ENCODE data around the gene ZNF10. TPM values are rescaled to one million over a fixed set of nuclear protein-coding genes. Genes with fewer than 3 reads are reported as not detected.

Gene ZNF10
- total RNA-seq, 1 experiment from 2014 or later, result 19.1 TPM

DNA sequence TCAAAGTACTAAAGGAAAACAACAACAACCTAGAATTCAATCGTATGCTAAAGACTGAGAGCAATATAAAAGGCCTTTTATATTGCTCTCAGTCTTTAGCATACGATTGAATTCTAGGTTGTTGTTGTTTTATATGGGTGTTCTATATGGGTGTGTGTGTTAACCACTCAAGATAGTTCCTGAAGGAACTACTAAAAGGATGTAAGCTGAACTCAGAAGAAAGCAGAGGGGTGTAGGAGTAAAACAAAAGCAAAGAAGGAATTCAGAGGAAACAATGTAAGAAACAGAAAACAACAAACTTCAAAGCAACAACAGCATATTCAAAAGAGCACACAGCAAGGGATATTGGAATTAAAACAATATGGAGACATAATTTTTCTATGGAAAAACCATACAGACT is 5.8 kb upstream of the ZNF10 start:
- Mint-ChIP-seq H3K27ac (ENCODE audit: unreplicated experiment) (no peak overlapping the region), H3K27me3 (ENCODE audit: unreplicated experiment) (no peaks in the 10 kb centered on the region), H3K36me3 (ENCODE audit: insufficient read depth, unreplicated experiment) (peaks cover 26% of the 10 kb centered on the region), H3K4me3 (ENCODE audit: low read depth, unreplicated experiment) (no peak overlapping the region), H3K4me1 (ENCODE audit: low read depth, unreplicated experiment) (no peaks in the 10 kb centered on the region), H3K9me3 (ENCODE audit: low read depth, unreplicated experiment) (peaks cover 18% of the 10 kb centered on the region)
- TF ChIP-seq, protein P1, sequence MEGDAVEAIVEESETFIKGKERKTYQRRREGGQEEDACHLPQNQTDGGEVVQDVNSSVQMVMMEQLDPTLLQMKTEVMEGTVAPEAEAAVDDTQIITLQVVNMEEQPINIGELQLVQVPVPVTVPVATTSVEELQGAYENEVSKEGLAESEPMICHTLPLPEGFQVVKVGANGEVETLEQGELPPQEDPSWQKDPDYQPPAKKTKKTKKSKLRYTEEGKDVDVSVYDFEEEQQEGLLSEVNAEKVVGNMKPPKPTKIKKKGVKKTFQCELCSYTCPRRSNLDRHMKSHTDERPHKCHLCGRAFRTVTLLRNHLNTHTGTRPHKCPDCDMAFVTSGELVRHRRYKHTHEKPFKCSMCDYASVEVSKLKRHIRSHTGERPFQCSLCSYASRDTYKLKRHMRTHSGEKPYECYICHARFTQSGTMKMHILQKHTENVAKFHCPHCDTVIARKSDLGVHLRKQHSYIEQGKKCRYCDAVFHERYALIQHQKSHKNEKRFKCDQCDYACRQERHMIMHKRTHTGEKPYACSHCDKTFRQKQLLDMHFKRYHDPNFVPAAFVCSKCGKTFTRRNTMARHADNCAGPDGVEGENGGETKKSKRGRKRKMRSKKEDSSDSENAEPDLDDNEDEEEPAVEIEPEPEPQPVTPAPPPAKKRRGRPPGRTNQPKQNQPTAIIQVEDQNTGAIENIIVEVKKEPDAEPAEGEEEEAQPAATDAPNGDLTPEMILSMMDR (IDR thresholded peaks at IDR 0.05; ENCODE audit: unreplicated experiment), result no peak
- no peak for DNase-seq
- BruUV-seq (replicated peaks), result no TSS peak
- intact Hi-C loops (cut with micrococcal nuclease; ENCODE audit: unreplicated experiment), result no loop called here
- CTCF ChIA-PET, result no interaction called here

DNA sequence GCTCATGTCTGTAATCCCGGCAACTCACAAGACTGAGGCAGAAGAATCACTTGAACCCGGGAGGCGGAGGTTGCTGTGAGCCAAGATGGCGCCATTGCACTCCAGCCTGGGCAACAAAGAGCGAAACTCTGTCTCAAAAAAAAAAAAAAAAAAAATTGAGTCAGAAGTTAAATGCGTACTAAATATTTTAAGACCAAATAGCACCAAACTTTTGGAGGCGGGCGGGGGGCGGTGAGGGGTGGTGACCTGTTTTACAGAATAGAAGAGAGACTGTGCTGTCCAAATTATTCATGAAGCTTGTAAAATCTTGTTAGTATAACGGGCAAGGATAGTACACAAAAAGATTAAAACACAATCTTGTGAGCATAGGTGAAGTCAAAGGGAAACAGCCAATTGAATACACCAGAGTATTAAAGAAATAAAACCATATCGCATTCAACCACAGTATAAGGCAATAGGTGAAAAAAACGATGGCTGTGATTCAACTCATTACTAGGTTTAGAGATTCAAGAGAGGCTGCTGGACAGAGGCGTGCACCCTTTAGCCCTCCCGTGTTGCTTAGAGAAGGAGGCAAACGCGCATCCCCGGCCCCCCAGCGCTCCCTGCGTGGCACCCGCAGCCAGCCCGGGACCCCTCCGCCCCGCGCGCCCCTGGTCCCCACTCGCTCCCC is 924 bp upstream of the ZNF10 start:
- intact Hi-C loops (cut with micrococcal nuclease; ENCODE audit: unreplicated experiment), result loop anchor here (2.0 to 5.0 kb wide), 2 partner anchors 48 to 49 kb away; partner anchors contain the start of gene ZNF140
- Mint-ChIP-seq H3K4me1 (ENCODE audit: low read depth, unreplicated experiment) (peaks cover 8% of the 10 kb centered on the region), H3K36me3 (ENCODE audit: insufficient read depth, unreplicated experiment) (peaks cover 47% of the 10 kb centered on the region)

DNA sequence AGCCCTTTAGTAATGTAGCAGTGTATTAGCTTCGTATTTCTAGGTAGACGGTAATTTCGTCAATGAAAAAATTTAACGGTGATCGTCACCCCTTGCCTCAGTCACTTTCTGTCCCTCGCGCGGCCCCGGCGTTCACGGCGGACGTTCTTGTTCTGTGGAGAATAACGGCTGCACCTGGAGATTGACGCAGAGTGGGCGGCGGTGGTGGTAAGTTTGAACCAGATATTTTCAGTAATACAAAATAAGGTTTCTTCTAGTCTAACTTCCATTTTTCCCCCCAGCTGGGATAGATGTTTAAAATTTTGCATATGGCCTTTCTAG is 341 bp downstream of the ZNF10 start:
- Mint-ChIP-seq H3K9me3 (ENCODE audit: low read depth, unreplicated experiment) (peaks cover 22% of the 10 kb centered on the region), H3K27ac (ENCODE audit: unreplicated experiment) (peak overlapping the region; percentile 95), H3K4me3 (ENCODE audit: low read depth, unreplicated experiment) (peak overlapping the region; percentile 100), H3K27me3 (ENCODE audit: unreplicated experiment) (no peaks in the 10 kb centered on the region), H3K4me1 (ENCODE audit: low read depth, unreplicated experiment) (peaks cover 8% of the 10 kb centered on the region), H3K36me3 (ENCODE audit: insufficient read depth, unreplicated experiment) (peaks cover 47% of the 10 kb centered on the region)
- TF ChIP-seq, protein P1 (IDR thresholded peaks at IDR 0.05; ENCODE audit: unreplicated experiment), result no peak
- CTCF ChIA-PET, result interaction anchor here (1.1 to 1.9 kb wide), 3 partner anchors 50 to 302 kb away, joined by 3 to 6 read pairs (median 3); partner anchors contain the start of genes GOLGA3 and ZNF268
- DNase-seq, result no peak
- intact Hi-C loops (cut with micrococcal nuclease; ENCODE audit: unreplicated experiment), result loop anchor here (2.0 to 5.0 kb wide), 2 partner anchors 47 to 50 kb away; partner anchors contain the start of gene ZNF140
- TSS peak; percentile 80 for BruUV-seq (replicated peaks)

More for the DNA sequence above, 924 bp upstream of the ZNF10 start:
- Mint-ChIP-seq H3K9me3 (ENCODE audit: low read depth, unreplicated experiment) (peaks cover 16% of the 10 kb centered on the region), H3K27me3 (ENCODE audit: unreplicated experiment) (no peaks in the 10 kb centered on the region), H3K4me3 (ENCODE audit: low read depth, unreplicated experiment) (peak overlapping the region; percentile 100), H3K27ac (ENCODE audit: unreplicated experiment) (peak overlapping the region; percentile 95)
- CTCF ChIA-PET, result interaction anchor here (1.1 to 1.9 kb wide), 3 partner anchors 50 to 301 kb away, joined by 3 to 6 read pairs (median 3); partner anchors contain the start of genes GOLGA3 and ZNF268
- TF ChIP-seq, protein P1 (IDR thresholded peaks at IDR 0.05; ENCODE audit: unreplicated experiment), result no peak
- BruUV-seq (replicated peaks), result no TSS peak
- no peak for DNase-seq

DNA sequence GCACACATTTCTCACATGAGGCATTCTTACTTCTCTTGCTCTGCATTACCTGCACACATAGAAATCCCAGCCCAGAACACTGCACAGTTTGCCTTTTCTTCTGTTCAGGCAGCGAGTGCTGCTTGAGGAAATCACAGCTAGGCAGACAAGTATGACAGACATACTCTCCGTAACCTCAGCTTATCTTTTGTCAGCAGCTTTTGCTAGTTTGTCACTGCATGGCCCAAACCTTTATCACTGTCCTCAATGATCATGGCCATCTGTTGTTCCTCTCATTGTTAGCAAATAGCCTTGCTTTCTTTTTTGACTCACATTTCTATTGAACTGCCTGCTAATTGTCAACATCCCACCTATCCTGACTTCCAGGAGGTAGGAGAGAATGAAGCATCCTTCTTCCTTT is 5.3 kb downstream of the ZNF10 start:
- H3K9me3 Mint-ChIP-seq (ENCODE audit: low read depth, unreplicated experiment), result peaks cover 38% of the 10 kb centered on the region
- peaks cover 8% of the 10 kb centered on the region for H3K4me1 Mint-ChIP-seq (ENCODE audit: low read depth, unreplicated experiment)
- H3K4me3 Mint-ChIP-seq (ENCODE audit: low read depth, unreplicated experiment), result no peak overlapping the region
- no peak overlapping the region for H3K27ac Mint-ChIP-seq (ENCODE audit: unreplicated experiment)
- peaks cover 21% of the 10 kb centered on the region for H3K36me3 Mint-ChIP-seq (ENCODE audit: insufficient read depth, unreplicated experiment)
- H3K27me3 Mint-ChIP-seq (ENCODE audit: unreplicated experiment), result no peaks in the 10 kb centered on the region
- intact Hi-C loops (cut with micrococcal nuclease; ENCODE audit: unreplicated experiment), result no loop called here
- no peak for DNase-seq
- TF ChIP-seq, protein P1 (IDR thresholded peaks at IDR 0.05; ENCODE audit: unreplicated experiment), result no peak
- CTCF ChIA-PET, result no interaction called here
- BruUV-seq (replicated peaks), result no TSS peak

All from Calu3 (cell line).